Endodermal cell (in vitro differentiated cells): ENCODE data around the gene ZNF189. TPM values are rescaled to one million over a fixed set of nuclear protein-coding genes. Genes with fewer than 3 reads are reported as not detected.

Experiments
- DNase-seq: peaks from one replicate; pipeline ENCODE4 v3.0.0-alpha.2; 2017
- H3K27ac ChIP-seq: 2 replicates; pipeline ENCODE4 v1.5.1; 2013; ENCODE audit warnings: mild to moderate bottlenecking, low read depth, low read length, moderate library complexity
- H3K27me3 ChIP-seq: 2 replicates; pipeline ENCODE4 v1.6.1; 2013; ENCODE audit warnings: mild to moderate bottlenecking, low read length, moderate library complexity; ENCODE audit not compliant: insufficient read depth, control insufficient read depth, poor library complexity, severe bottlenecking
- H3K36me3 ChIP-seq: 2 replicates; pipeline ENCODE4 v1.7.0; 2013; ENCODE audit warnings: mild to moderate bottlenecking, low read length, moderate library complexity; ENCODE audit not compliant: control insufficient read depth, insufficient read depth
- H3K4me1 ChIP-seq: one replicate; pipeline ENCODE4 v1.7.0; 2013; ENCODE audit warnings: low read length; ENCODE audit not compliant: control insufficient read depth, insufficient read depth
- H3K4me3 ChIP-seq: 2 replicates; pipeline ENCODE4 v1.5.1; 2013; ENCODE audit warnings: mild to moderate bottlenecking, low read length, moderate library complexity
- H3K9ac ChIP-seq: 2 replicates; pipeline ENCODE4 v1.6.1; 2013; ENCODE audit warnings: mild to moderate bottlenecking, low read length, moderate library complexity; ENCODE audit not compliant: poor library complexity, severe bottlenecking; ENCODE audit errors: extremely low read depth
- H3K9me3 ChIP-seq: 2 replicates; pipeline ENCODE4 v1.6.1; 2013; ENCODE audit warnings: mild to moderate bottlenecking, low read length, moderate library complexity; ENCODE audit not compliant: control insufficient read depth
- H3K27ac Mint-ChIP-seq: 2 replicates; pipeline ENCODE4 v1.8.0; 2020; ENCODE audit warnings: mixed read lengths
- H3K27me3 Mint-ChIP-seq: 2 replicates; pipeline ENCODE4 v1.8.0; 2021; ENCODE audit warnings: mild to moderate bottlenecking, mixed read lengths; ENCODE audit not compliant: insufficient read depth
- H3K36me3 Mint-ChIP-seq: 2 replicates; pipeline ENCODE4 v1.8.0; 2020; ENCODE audit warnings: low read depth, mixed read lengths
- H3K4me1 Mint-ChIP-seq: 2 replicates; pipeline ENCODE4 v1.8.0; 2020; ENCODE audit warnings: mixed read lengths
- H3K4me3 Mint-ChIP-seq: 2 replicates; pipeline ENCODE4 v1.8.0; 2020; ENCODE audit warnings: mild to moderate bottlenecking, moderate library complexity, mixed read lengths
- H3K9me3 Mint-ChIP-seq: 2 replicates; pipeline ENCODE4 v1.8.0; 2020; ENCODE audit warnings: mild to moderate bottlenecking, mixed read lengths
- CTCF ChIP-seq: fragments of 200-600 bp; sonication (generic); conservative IDR thresholded peaks from 2 replicates; pipeline ENCODE4 v1.5.0; 2021; ENCODE audit warnings: antibody characterized with exemption, mild to moderate bottlenecking
- WGBS, 2 experiments: methylation state at CpG; one replicate each; pipeline versions ENCODE4 v1.1.5 to v1.1.7; 2013; ENCODE audit warnings: missing lambda C conversion rate in 2 of 2, mixed read lengths in 1 of 2; ENCODE audit not compliant: insufficient coverage in 1 of 2, insufficient read length in 1 of 2; 5-methylcytosine and 5-hydroxymethylcytosine counted together
- total RNA-seq, 2 donors: library from RNA; stranded (reverse); fragmentation: NEBNext Ultra II Directional in 1 of 2; extraction: Animal tissue kit (Norgen Biotek cat#: 25700) in 1 of 2; gene quantifications; 2 replicates in 1 of 2; 3 replicates in 1 of 2; pipeline ENCODE4 v1.2.1, GENCODE V29; 2021

The ZNF189 gene
- total RNA-seq, 2 donors from 2014 or later = 16.0 to 20.5 TPM

- Histone ChIP-seq H3K9ac (no peak overlapping the region), H3K9me3 (no peaks in the 10 kb centered on the region), H3K4me3 (no peak overlapping the region), H3K27ac (no peak overlapping the region), H3K4me1 (peaks cover 8% of the 10 kb centered on the region), H3K27me3 (no peaks in the 10 kb centered on the region), H3K36me3 (no peaks in the 10 kb centered on the region)
- H3K27ac Mint-ChIP-seq = no peak overlapping the region
- 90 to 94% methylated on average over 2 of the region's 2 CpGs for WGBS, 2 experiments
- H3K4me1 Mint-ChIP-seq = peaks cover 17% of the 10 kb centered on the region
- DNase-seq = no peak
- TF ChIP-seq CTCF = no peak
- H3K4me3 Mint-ChIP-seq = no peak overlapping the region
- H3K36me3 Mint-ChIP-seq = no peaks in the 10 kb centered on the region
- H3K9me3 Mint-ChIP-seq = no peaks in the 10 kb centered on the region
- peaks cover 1% of the 10 kb centered on the region for H3K27me3 Mint-ChIP-seq
Measured at GRCh38 chr9:101353683-101354082, 45.0 kb upstream of the ZNF189 start.

GRCh38 chr9:101354143-101354764, 44.4 kb upstream of the ZNF189 start:
- Mint-ChIP-seq H3K27me3 (peaks cover 1% of the 10 kb centered on the region), H3K4me1 (peaks cover 17% of the 10 kb centered on the region), H3K4me3 (no peak overlapping the region), H3K9me3 (no peaks in the 10 kb centered on the region), H3K36me3 (no peaks in the 10 kb centered on the region), H3K27ac (no peak overlapping the region)
- TF ChIP-seq CTCF = no peak
- Histone ChIP-seq H3K27ac (no peak overlapping the region), H3K4me3 (no peak overlapping the region), H3K9ac (no peak overlapping the region), H3K36me3 (no peaks in the 10 kb centered on the region), H3K4me1 (peaks cover 8% of the 10 kb centered on the region), H3K27me3 (no peaks in the 10 kb centered on the region), H3K9me3 (no peaks in the 10 kb centered on the region)
- DNase-seq = no peak
- WGBS, 2 experiments = 88 to 100% methylated on average over 2 to 5 of the region's 5 CpGs

- H3K9me3 Mint-ChIP-seq = no peaks in the 10 kb centered on the region
- H3K27ac ChIP-seq = no peak overlapping the region
- H3K4me3 Mint-ChIP-seq = no peak overlapping the region
- H3K27me3 ChIP-seq = no peaks in the 10 kb centered on the region
- no peak for DNase-seq
- no peak overlapping the region for H3K27ac Mint-ChIP-seq
- H3K4me3 ChIP-seq = no peak overlapping the region
- H3K9ac ChIP-seq = no peak overlapping the region
- H3K36me3 Mint-ChIP-seq = no peaks in the 10 kb centered on the region
- H3K4me1 Mint-ChIP-seq = peaks cover 17% of the 10 kb centered on the region
- 86 to 89% methylated on average over 6 to 7 of the region's 7 CpGs for WGBS, 2 experiments
- peaks cover 1% of the 10 kb centered on the region for H3K27me3 Mint-ChIP-seq
- H3K9me3 ChIP-seq = no peaks in the 10 kb centered on the region
- H3K36me3 ChIP-seq = no peaks in the 10 kb centered on the region
- TF ChIP-seq CTCF = no peak
- H3K4me1 ChIP-seq = peaks cover 8% of the 10 kb centered on the region
Measured at GRCh38 chr9:101354765-101355708, 43.6 kb upstream of the ZNF189 start.
